ENCODE data around the gene CREM. TPM values are rescaled to one million over a fixed set of nuclear protein-coding genes. Genes with fewer than 3 reads are reported as not detected.

CREM gene
- total and polyA plus RNA-seq, 2 of the 4 experiments (the other 2 are of a cell fraction): 33.2 to 40.5 TPM

- Histone ChIP-seq H2AFZ (replicated peaks; ENCODE audit: low read length, poor library complexity) (no peak overlapping the region), H3K79me1 (ENCODE audit: low read depth in 1 of 2, low read length in 2 of 2) (no peaks in the 10 kb centered on the region), H3K36me3 (ENCODE audit: control insufficient read depth, insufficient read depth, low read length) (no peaks in the 10 kb centered on the region), H3K9me3 (ENCODE audit: control insufficient read depth, insufficient read depth, low read length) (no peaks in the 10 kb centered on the region), H3K23ac (ENCODE audit: low read depth, low read length) (no peak overlapping the region), H2BK20ac (ENCODE audit: low read depth, low read length) (no peak overlapping the region), H3K18ac (ENCODE audit: low read depth, low read length) (no peak overlapping the region), H3K56ac (ENCODE audit: extremely low read depth, insufficient read depth, low read length) (no peak overlapping the region), H3K4ac (ENCODE audit: low read depth, low read length) (no peak overlapping the region), H3K4me2 (ENCODE audit: low read depth, low read length) (no peak overlapping the region), H4K8ac (ENCODE audit: low read depth in 2 of 2, low read length in 2 of 2) (no peak overlapping the region), H2BK120ac (ENCODE audit: low read depth, low read length) (no peak overlapping the region), H3K14ac (replicated peaks; ENCODE audit: low read depth, low read length) (no peak overlapping the region), H2AK5ac (ENCODE audit: low read depth, low read length) (no peak overlapping the region), H3K9me1 (ENCODE audit: insufficient read depth, low read length) (no peaks in the 10 kb centered on the region), H3K27me3 (ENCODE audit: control insufficient read depth, insufficient read depth, low read length) (peaks cover 2% of the 10 kb centered on the region; the same call in 1 of the 2 replicates), H4K91ac (ENCODE audit: insufficient read depth, low read depth, low read length) (no peak overlapping the region), H4K20me1 (ENCODE audit: insufficient read depth, low read length) (no peaks in the 10 kb centered on the region), H2BK5ac (ENCODE audit: low read depth, low read length, poor library complexity, severe bottlenecking) (no peak overlapping the region), H3K27ac (ENCODE audit: insufficient read depth, low read length) (no peak overlapping the region), H3K4me1 (ENCODE audit: control insufficient read depth, insufficient read depth, low read length) (peaks cover 3% of the 10 kb centered on the region; the same call in 1 of the 2 replicates), H3K4me3 (ENCODE audit: insufficient read depth, low read depth, low read length) (no peak overlapping the region), H4K5ac (ENCODE audit: low read depth, low read length) (no peak overlapping the region), H2BK15ac (ENCODE audit: low read depth, low read length) (no peak overlapping the region), H3K9ac (ENCODE audit: low read depth, low read length) (no peak overlapping the region), H2AK9ac (replicated peaks; ENCODE audit: low read depth, low read length, poor library complexity) (no peak overlapping the region)
- no TSS peak for BruUV-seq (replicated peaks)
- POLR2A ChIA-PET (ENCODE audit: unreplicated experiment): no interaction called here
- dilution Hi-C loops (cut with HindIII; ENCODE audit: low sequenced_read_pairs, unreplicated experiment): no loop called here
- DNase-seq: no peak
- in situ Hi-C loops (cut with MboI; ENCODE audit: low sequenced_read_pairs): loop anchor here (25.0 kb wide), 3 partner anchors 450 to 1775 kb away; no protein-coding TSS in a partner anchor
- no CpG with 5 or more reads among the region's 4 CpGs for WGBS, 2 experiments (ENCODE audit: extremely low coverage in 2 of 2, insufficient read length in 1 of 2)
- intact Hi-C loops (cut with micrococcal nuclease): no loop called here
- no peak for ATAC-seq (ENCODE audit: low read depth)
- CTCF ChIA-PET: no interaction called here
- TF ChIP-seq SMC3 (IDR thresholded peaks at IDR 0.05; ENCODE audit: low read depth, low read length) (no peak), POLR2A (IDR thresholded peaks at IDR 0.05; ENCODE audit: low read depth, low read length) (no peak), NFE2L2 (IDR thresholded peaks at IDR 0.05; ENCODE audit: low read depth, low read length) (no peak), CHD1 (IDR thresholded peaks at IDR 0.05; ENCODE audit: low read depth, low read length) (no peak), RFX5 (IDR thresholded peaks at IDR 0.05; ENCODE audit: low read depth, low read length) (no peak), MAZ (IDR thresholded peaks at IDR 0.05; ENCODE audit: borderline replicate concordance, low read depth, low read length) (no peak), ELK1 (IDR thresholded peaks at IDR 0.05; ENCODE audit: borderline replicate concordance, low read depth, low read length) (no peak), MXI1 (IDR thresholded peaks at IDR 0.05; ENCODE audit: borderline replicate concordance, low read depth, low read length) (no peak), MAFK (IDR thresholded peaks at IDR 0.05; ENCODE audit: low read depth, low read length) (no peak), RCOR1 (IDR thresholded peaks at IDR 0.05; ENCODE audit: insufficient replicate concordance, low read length) (no peak), BHLHE40 (IDR thresholded peaks at IDR 0.05; ENCODE audit: low read depth, low read length) (no peak), CTCF (conservative IDR thresholded peaks at IDR 0.05; ENCODE audit: low read depth, low read length) (no peak), USF2 (IDR thresholded peaks at IDR 0.05; ENCODE audit: low read depth, low read length) (no peak), FOS (IDR thresholded peaks at IDR 0.05; ENCODE audit: low read depth, low read length) (no peak), RAD21 (IDR thresholded peaks at IDR 0.05; ENCODE audit: low read length) (no peak), CEBPB (IDR thresholded peaks at IDR 0.05; ENCODE audit: low read depth, low read length) (no peak)
These were observed 14.1 kb upstream of the CREM start for GRCh38 chr10:35112571-35112970.

Data from IMR-90 (cell line).